ENCODE results near the gene RHOF.

RHOF gene

GRCh38 chr12:121786440-121786825, 7.1 kb downstream of the RHOF start:
- H3K4me3 ChIP-seq (IDR thresholded peaks at IDR 0.05; ENCODE audit: insufficient read depth, low read depth, low read length): no peak overlapping the region
- no peaks in the 10 kb centered on the region for H3K27me3 ChIP-seq (ENCODE audit: insufficient read depth, low read depth)
- H3K4me1 ChIP-seq (ENCODE audit: low read depth, poor library complexity, severe bottlenecking): peaks cover 5% of the 10 kb centered on the region
- H3K4me2 ChIP-seq: no peak overlapping the region
- H2AFZ ChIP-seq (ENCODE audit: low read depth): no peak overlapping the region
- no peak overlapping the region for H3K27ac ChIP-seq
- no peak for TF ChIP-seq CTCF (conservative IDR thresholded peaks at IDR 0.05; ENCODE audit: low read depth, low read length)
- H3K9ac ChIP-seq: no peak overlapping the region
- H4K20me1 ChIP-seq (ENCODE audit: insufficient read depth): no peaks in the 10 kb centered on the region
- no peaks in the 10 kb centered on the region for H3K36me3 ChIP-seq (ENCODE audit: insufficient read depth)
- no peaks in the 10 kb centered on the region for H3K79me2 ChIP-seq (ENCODE audit: insufficient read depth, low read depth)

DNA sequence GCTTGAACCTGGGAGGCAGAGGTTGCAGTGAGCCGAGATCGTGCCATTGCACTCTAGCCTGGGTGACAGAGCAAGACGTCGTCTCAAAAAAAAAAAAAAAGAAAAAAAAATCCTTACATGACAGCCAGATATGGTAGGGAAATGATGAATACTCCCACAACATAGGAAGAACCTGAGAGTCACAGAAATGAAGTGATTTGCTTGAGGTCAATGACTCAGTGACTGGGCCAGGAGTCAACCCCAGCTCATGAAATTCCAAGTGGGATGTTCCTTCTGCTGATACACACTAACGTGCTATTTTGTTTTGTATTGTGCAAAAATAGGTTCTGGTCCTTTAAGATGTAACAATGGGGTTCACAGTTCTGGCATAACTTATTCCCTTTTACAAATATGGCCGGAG, 9.0 kb downstream of the RHOF start:
- H3K27me3 ChIP-seq (ENCODE audit: insufficient read depth, low read depth): no peaks in the 10 kb centered on the region
- no peaks in the 10 kb centered on the region for H4K20me1 ChIP-seq (ENCODE audit: insufficient read depth)
- no peak overlapping the region for H3K4me3 ChIP-seq (IDR thresholded peaks at IDR 0.05; ENCODE audit: insufficient read depth, low read depth, low read length)
- no peak for TF ChIP-seq CTCF (conservative IDR thresholded peaks at IDR 0.05; ENCODE audit: low read depth, low read length)
- peaks cover 5% of the 10 kb centered on the region for H3K4me1 ChIP-seq (ENCODE audit: low read depth, poor library complexity, severe bottlenecking)
- H3K79me2 ChIP-seq (ENCODE audit: insufficient read depth, low read depth): no peaks in the 10 kb centered on the region
- no peak overlapping the region for H2AFZ ChIP-seq (ENCODE audit: low read depth)
- no peak overlapping the region for H3K9ac ChIP-seq
- H3K36me3 ChIP-seq (ENCODE audit: insufficient read depth): no peaks in the 10 kb centered on the region
- no peak overlapping the region for H3K27ac ChIP-seq
- H3K4me2 ChIP-seq: no peak overlapping the region

DNA sequence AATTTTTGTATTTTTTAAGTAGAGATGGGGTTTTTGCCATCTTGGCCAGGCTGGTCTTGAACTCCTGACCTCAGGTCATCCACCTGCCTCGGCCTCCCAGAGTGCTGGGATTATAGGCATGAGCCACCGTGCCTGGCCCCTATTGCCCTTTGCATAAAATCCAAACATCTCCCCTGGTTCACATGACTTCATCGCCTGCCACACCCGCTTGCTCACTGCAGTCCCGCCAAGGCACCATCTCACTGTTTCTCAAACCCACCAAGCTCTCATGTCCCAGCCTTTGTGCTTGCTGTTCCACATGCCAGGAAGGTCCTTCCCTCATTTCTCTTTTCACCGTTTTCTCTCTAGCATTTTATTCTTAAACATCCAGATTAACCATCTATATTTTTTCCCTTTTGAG, 9.7 kb downstream of the RHOF start:
- H3K27ac ChIP-seq: no peak overlapping the region
- H3K4me3 ChIP-seq (IDR thresholded peaks at IDR 0.05; ENCODE audit: insufficient read depth, low read depth, low read length): no peak overlapping the region
- H3K36me3 ChIP-seq (ENCODE audit: insufficient read depth): no peaks in the 10 kb centered on the region
- TF ChIP-seq CTCF (conservative IDR thresholded peaks at IDR 0.05; ENCODE audit: low read depth, low read length): no peak
- no peak overlapping the region for H3K4me2 ChIP-seq
- no peak overlapping the region for H2AFZ ChIP-seq (ENCODE audit: low read depth)
- H3K79me2 ChIP-seq (ENCODE audit: insufficient read depth, low read depth): no peaks in the 10 kb centered on the region
- peaks cover 5% of the 10 kb centered on the region for H3K4me1 ChIP-seq (ENCODE audit: low read depth, poor library complexity, severe bottlenecking)
- no peaks in the 10 kb centered on the region for H3K27me3 ChIP-seq (ENCODE audit: insufficient read depth, low read depth)
- H3K9ac ChIP-seq: no peak overlapping the region
- no peaks in the 10 kb centered on the region for H4K20me1 ChIP-seq (ENCODE audit: insufficient read depth)

DNA sequence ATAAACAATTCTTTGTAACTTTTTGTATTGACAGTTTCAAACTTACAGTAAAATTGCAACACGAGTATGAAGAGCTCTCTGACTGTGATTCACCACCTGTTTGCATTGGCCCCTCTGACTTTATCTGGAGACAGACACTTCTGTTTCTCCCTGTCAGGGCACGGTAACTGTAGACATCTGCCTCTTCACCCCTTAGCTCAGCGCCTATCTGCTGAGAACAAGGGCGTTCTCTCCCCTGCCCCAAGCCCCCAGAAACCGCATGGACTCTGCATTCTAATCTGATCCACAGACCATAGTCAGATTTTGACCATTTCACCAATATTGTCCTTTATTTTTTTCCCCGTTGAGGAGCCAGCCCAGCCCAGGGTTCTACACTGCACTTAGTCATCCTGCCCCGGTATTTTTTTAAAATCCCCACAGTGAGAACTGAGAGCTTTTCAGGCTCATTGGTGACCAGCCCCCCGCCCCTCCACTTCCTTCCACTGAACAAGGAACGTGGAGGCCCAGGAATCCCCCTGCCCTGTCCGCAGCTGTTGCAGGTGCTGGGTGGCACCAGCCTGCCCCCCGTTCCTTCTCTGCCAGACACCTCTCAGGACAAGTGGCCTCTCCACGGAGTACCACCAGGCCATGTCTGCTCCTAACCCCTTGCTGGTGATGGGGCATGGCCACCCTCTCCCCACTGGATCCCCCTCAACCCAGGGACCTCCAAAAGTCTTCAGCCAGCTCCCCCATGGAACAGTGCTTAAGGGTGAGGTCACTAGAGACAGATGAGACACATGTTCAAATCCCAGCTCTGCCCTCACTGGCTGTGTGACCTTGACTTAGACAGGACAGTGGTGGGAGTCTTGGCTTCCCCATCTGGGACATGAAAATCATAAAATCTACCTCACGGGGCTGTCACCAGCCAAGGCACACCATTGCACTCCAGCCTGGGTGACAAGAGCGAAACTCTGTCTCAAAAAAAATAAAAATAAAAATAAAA, 11.2 kb downstream of the RHOF start:
- no peaks in the 10 kb centered on the region for H3K36me3 ChIP-seq (ENCODE audit: insufficient read depth)
- no peaks in the 10 kb centered on the region for H4K20me1 ChIP-seq (ENCODE audit: insufficient read depth)
- H3K27me3 ChIP-seq (ENCODE audit: insufficient read depth, low read depth): no peaks in the 10 kb centered on the region
- TF ChIP-seq CTCF (conservative IDR thresholded peaks at IDR 0.05; ENCODE audit: low read depth, low read length): no peak
- no peak overlapping the region for H3K4me2 ChIP-seq
- peaks cover 7% of the 10 kb centered on the region for H3K4me1 ChIP-seq (ENCODE audit: low read depth, poor library complexity, severe bottlenecking)
- no peak overlapping the region for H3K9ac ChIP-seq
- no peak overlapping the region for H2AFZ ChIP-seq (ENCODE audit: low read depth)
- no peak overlapping the region for H3K27ac ChIP-seq
- no peak overlapping the region for H3K4me3 ChIP-seq (IDR thresholded peaks at IDR 0.05; ENCODE audit: insufficient read depth, low read depth, low read length)
- no peaks in the 10 kb centered on the region for H3K79me2 ChIP-seq (ENCODE audit: insufficient read depth, low read depth)

Measured in KMS-11 (cell line).